GM12872 (cell line): ENCODE results near the gene GNAO1.

Source experiments
- CTCF ChIP-seq: IDR thresholded peaks from 3 replicates; pipeline ENCODE4 v1.5.1; 2011; ENCODE audit warnings: low read depth, mild to moderate bottlenecking, low read length, moderate library complexity; ENCODE audit not compliant: insufficient read depth

The GNAO1 gene

DNA sequence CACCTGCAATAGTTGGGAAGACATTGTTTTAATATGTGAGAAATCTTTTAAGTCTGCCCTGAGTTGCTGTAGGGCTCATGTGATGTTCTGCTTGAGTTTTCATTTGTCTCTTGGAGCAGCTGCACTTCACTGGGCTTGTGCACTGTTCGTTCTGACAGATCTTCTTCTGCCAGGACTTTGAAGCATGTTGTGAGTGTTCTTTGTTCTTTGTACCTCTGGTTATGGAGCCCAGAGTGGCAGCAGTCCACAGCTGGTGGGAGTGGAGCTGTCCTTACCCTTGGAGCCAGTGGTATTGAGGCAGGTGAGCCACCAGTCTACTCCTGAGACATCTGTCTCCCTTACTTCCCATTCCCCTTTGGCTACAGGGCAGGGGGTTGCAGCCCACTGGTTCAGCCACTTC is 64.6 kb downstream of the GNAO1 start:
- no peak for TF ChIP-seq CTCF

GRCh38 chr16:56257239-56257638 is 66.0 kb downstream of the GNAO1 start:
- TF ChIP-seq CTCF, result no peak

GRCh38 chr16:56257666-56258342 is 66.5 kb downstream of the GNAO1 start:
- no peak for TF ChIP-seq CTCF

- TF ChIP-seq CTCF, result no peak
Measured at GRCh38 chr16:56258508-56259424, 67.5 kb downstream of the GNAO1 start.

- TF ChIP-seq CTCF, result no peak
Measured at GRCh38 chr16:56259425-56259779, 68.1 kb downstream of the GNAO1 start.

- no peak for TF ChIP-seq CTCF
Measured at GRCh38 chr16:56260378-56261160, 69.3 kb downstream of the GNAO1 start.

DNA sequence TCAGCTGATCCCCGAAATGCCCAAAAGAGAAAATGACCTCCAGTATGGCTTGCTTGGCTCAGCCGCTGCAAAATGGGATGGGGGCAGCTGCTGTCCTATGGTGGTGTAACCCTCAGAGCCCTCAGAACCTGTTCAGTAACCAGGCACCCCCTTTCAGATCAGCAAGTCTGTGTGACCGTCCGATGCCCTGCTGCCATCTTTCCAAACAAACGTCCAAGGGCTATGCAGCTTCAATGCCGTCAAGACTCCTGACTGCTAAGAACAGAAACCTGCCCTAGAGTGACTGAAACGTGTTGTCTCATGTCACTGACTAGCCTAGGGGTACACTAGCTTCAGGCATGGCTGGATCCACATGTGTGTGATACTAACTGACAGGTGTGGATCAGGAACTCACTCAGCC is 70.4 kb downstream of the GNAO1 start:
- no peak for TF ChIP-seq CTCF
